Loucy (cell line): ENCODE measurements around the gene HNRNPDL.
A peak's percentile ranks its signal among the peaks of the same experiment; 100 is the strongest.
"Not testable (repeated sequence)": the region's sequence is repeated elsewhere in the genome, so short reads cannot be mapped to it uniquely, and the experiment has no call there.

Source experiments
- H2AFZ ChIP-seq: fragments of 200-600 bp; sonication (generic); 2 replicates; pipeline ENCODE4 v1.6.0; 2016; ENCODE audit warnings: antibody characterized with exemption, mild to moderate bottlenecking, low read length, moderate library complexity
- H3F3A ChIP-seq: fragments of 200-600 bp; 2 replicates; pipeline ENCODE4 v1.6.0; 2016; ENCODE audit warnings: antibody characterized with exemption, low read depth, mild to moderate bottlenecking
- H3K27me3 ChIP-seq: fragments of 200-600 bp; sonication (generic); 2 replicates; pipeline ENCODE4 v1.6.1; 2014; ENCODE audit warnings: low read length, mild to moderate bottlenecking; ENCODE audit not compliant: insufficient read depth, poor library complexity, severe bottlenecking
- H3K36me3 ChIP-seq: fragments of 200-600 bp; sonication (generic); 2 replicates; pipeline ENCODE4 v1.6.1; 2016; ENCODE audit warnings: low read length; ENCODE audit not compliant: insufficient read depth
- H3K4me1 ChIP-seq: fragments of 200-600 bp; sonication (generic); 2 replicates; pipeline ENCODE4 v1.5.1; 2014; ENCODE audit warnings: low read length, mild to moderate bottlenecking; ENCODE audit not compliant: insufficient read depth, poor library complexity, severe bottlenecking
- H3K4me2 ChIP-seq: fragments of 200-600 bp; sonication (generic); 2 replicates; pipeline ENCODE4 v1.6.0; 2014; ENCODE audit warnings: antibody characterized with exemption, low read length, low read depth, mild to moderate bottlenecking; ENCODE audit not compliant: poor library complexity, severe bottlenecking
- H3K4me3 ChIP-seq: fragments of 200-600 bp; sonication (generic); 2 replicates; pipeline ENCODE4 v1.5.1; 2014; ENCODE audit warnings: low read length, mild to moderate bottlenecking, mixed read lengths; ENCODE audit not compliant: poor library complexity, severe bottlenecking
- H3K79me2 ChIP-seq: fragments of 200-600 bp; sonication (generic); 2 replicates; pipeline ENCODE4 v1.6.1; 2014; ENCODE audit warnings: low read length; ENCODE audit not compliant: insufficient read depth
- H3K9ac ChIP-seq: fragments of 200-600 bp; sonication (generic); 2 replicates; pipeline ENCODE4 v1.6.0; 2014; ENCODE audit warnings: mild to moderate bottlenecking, low read depth, low read length, moderate library complexity; ENCODE audit not compliant: poor library complexity, severe bottlenecking
- H3K9me2 ChIP-seq: fragments of 200-600 bp; sonication (generic); replicated peaks from 2 replicates; pipeline ENCODE4 v1.6.1; 2016; ENCODE audit warnings: low read depth, low read length, mixed read lengths
- H3K9me3 ChIP-seq: fragments of 200-600 bp; sonication (generic); 2 replicates; pipeline ENCODE4 v1.6.1; 2014; ENCODE audit warnings: mild to moderate bottlenecking, antibody characterized with exemption, low read length, low read depth; ENCODE audit not compliant: insufficient read depth
- H4K20me1 ChIP-seq: fragments of 200-600 bp; sonication (generic); 2 replicates; pipeline ENCODE4 v1.6.0; 2014; ENCODE audit warnings: antibody characterized with exemption, low read length, mild to moderate bottlenecking; ENCODE audit not compliant: insufficient read depth, poor library complexity, severe bottlenecking
- CTCF ChIP-seq: fragments of 200-600 bp; sonication (generic); conservative IDR thresholded peaks from 2 replicates; pipeline ENCODE4 v1.5.1; 2014; ENCODE audit warnings: mild to moderate bottlenecking, antibody characterized with exemption, low read length
- EZH2phosphoT487 ChIP-seq: fragments of 200-600 bp; IDR thresholded peaks from 2 replicates; pipeline ENCODE4 v1.6.1; 2018; ENCODE audit warnings: antibody characterized with exemption, mild to moderate bottlenecking, moderate library complexity, borderline replicate concordance

Gene HNRNPDL

GRCh38 chr4:82430193-82430963 is at the start of gene HNRNPDL, which contains the start of gene ENOPH1:
Gene HNRNPDL (minus strand): TSS chr4:82430462. CDS start chr4:82429690, 772 bp downstream.
Gene ENOPH1 (plus strand): TSS chr4:82430590. CDS start chr4:82430830, 240 bp downstream.
- peak within 1 kb of the TSS; percentile 74 for H3K4me2 ChIP-seq
- H3K9me3 ChIP-seq, result no peaks in the 10 kb centered on the region
- TF ChIP-seq CTCF (no peak), EZH2phosphoT487 (no peak)
- H3K36me3 ChIP-seq, result peaks cover 31% of the 10 kb centered on the region
- peaks cover 77% of the 10 kb centered on the region for H4K20me1 ChIP-seq
- H3K27me3 ChIP-seq, result peaks cover 6% of the 10 kb centered on the region
- H3K9ac ChIP-seq, result peak within 1 kb of the TSS; percentile 100
- H3K4me3 ChIP-seq, result peak within 1 kb of the TSS; percentile 98
- peaks cover 3% of the 10 kb centered on the region; the same call in 1 of the 2 replicates for H3F3A ChIP-seq
- peaks cover 98% of the 10 kb centered on the region for H3K79me2 ChIP-seq
- peaks cover 59% of the 10 kb centered on the region for H3K4me1 ChIP-seq
- H2AFZ ChIP-seq, result peak within 1 kb of the TSS; percentile 86
- H3K9me2 ChIP-seq, result no peaks in the 10 kb centered on the region

GRCh38 chr4:82479562-82479961 is 49.3 kb upstream of the HNRNPDL start:
- TF ChIP-seq CTCF (no peak), EZH2phosphoT487 (no peak)
- no peaks in the 10 kb centered on the region for H3K27me3 ChIP-seq
- H3K9me3 ChIP-seq, result no peaks in the 10 kb centered on the region
- no peaks in the 10 kb centered on the region for H3F3A ChIP-seq
- no peak overlapping the region for H3K4me3 ChIP-seq
- no peak overlapping the region for H3K4me2 ChIP-seq
- H3K36me3 ChIP-seq, result no peaks in the 10 kb centered on the region
- no peak overlapping the region for H2AFZ ChIP-seq
- H3K79me2 ChIP-seq, result no peaks in the 10 kb centered on the region
- H3K9me2 ChIP-seq, result no peaks in the 10 kb centered on the region
- H3K9ac ChIP-seq, result no peak overlapping the region
- H3K4me1 ChIP-seq, result no peaks in the 10 kb centered on the region
- no peaks in the 10 kb centered on the region for H4K20me1 ChIP-seq

GRCh38 chr4:82477469-82477868 is 47.2 kb upstream of the HNRNPDL start:
- H3K4me3 ChIP-seq, H3F3A ChIP-seq, H3K36me3 ChIP-seq, H3K9me2 ChIP-seq, H3K9ac ChIP-seq, H4K20me1 ChIP-seq, H3K79me2 ChIP-seq, H3K9me3 ChIP-seq, H3K4me1 ChIP-seq, H3K27me3 ChIP-seq, H3K4me2 ChIP-seq, H2AFZ ChIP-seq: not testable (repeated sequence)

GRCh38 chr4:82475931-82476330 is 45.7 kb upstream of the HNRNPDL start:
- H3K27me3 ChIP-seq, H3K9me3 ChIP-seq, H2AFZ ChIP-seq, H3K9ac ChIP-seq, H3K4me2 ChIP-seq, H3F3A ChIP-seq, H3K36me3 ChIP-seq, H4K20me1 ChIP-seq, H3K4me1 ChIP-seq, H3K9me2 ChIP-seq, H3K4me3 ChIP-seq, H3K79me2 ChIP-seq: not testable (repeated sequence)
